GM18951 (cell line): ENCODE results near the gene B3GALT4.

ENCODE experiments used
- POLR2A ChIP-seq: IDR thresholded peaks from 4 replicates; pipeline ENCODE4 v1.6.1; 2011; ENCODE audit warnings: mild to moderate bottlenecking; ENCODE audit not compliant: insufficient read length, insufficient read depth; ENCODE audit errors: extremely low read depth
- in situ Hi-C: fragments of 300-500 bp; cut with MboI; formaldehyde crosslinking; loops from one replicate; pipeline ENCODE4 v1.12.0; 2022; ENCODE audit warnings: low sequenced_read_pairs, mixed read lengths, inconsistent platforms; ENCODE audit not compliant: unreplicated experiment

The B3GALT4 gene

GRCh38 chr6:33318426-33319073 is 41.6 kb downstream of the B3GALT4 start:
- in situ Hi-C loops = no loop called here
- no peak for TF ChIP-seq POLR2A

- TF ChIP-seq POLR2A = no peak
- in situ Hi-C loops = no loop called here
Measured at GRCh38 chr6:33319939-33320314, 43.0 kb downstream of the B3GALT4 start.

GRCh38 chr6:33320315-33321181 is 43.6 kb downstream of the B3GALT4 start:
- TF ChIP-seq POLR2A = no peak
- in situ Hi-C loops = no loop called here

- in situ Hi-C loops = no loop called here
- TF ChIP-seq POLR2A = no peak
Measured at GRCh38 chr6:33321227-33321626, 44.3 kb downstream of the B3GALT4 start.

GRCh38 chr6:33323623-33323948 is 46.7 kb downstream of the B3GALT4 start:
- in situ Hi-C loops = no loop called here
- no peak for TF ChIP-seq POLR2A

- TF ChIP-seq POLR2A = no peak
- in situ Hi-C loops = no loop called here
Measured at GRCh38 chr6:33324125-33324524, 47.2 kb downstream of the B3GALT4 start.
